Activated CD8-positive, alpha-beta memory T cell treated with anti-CD3 and anti-CD28 coated beads, Interleukin-2, amount 50 U/mL, for 1 hour (primary cell): Measurements from ENCODE around the gene CENPO.

Experiments used
- DNase-seq: peaks from one replicate; pipeline ENCODE4 v3.0.0-alpha.2; 2020; ENCODE audit errors: extremely low read depth

Gene CENPO

DNA sequence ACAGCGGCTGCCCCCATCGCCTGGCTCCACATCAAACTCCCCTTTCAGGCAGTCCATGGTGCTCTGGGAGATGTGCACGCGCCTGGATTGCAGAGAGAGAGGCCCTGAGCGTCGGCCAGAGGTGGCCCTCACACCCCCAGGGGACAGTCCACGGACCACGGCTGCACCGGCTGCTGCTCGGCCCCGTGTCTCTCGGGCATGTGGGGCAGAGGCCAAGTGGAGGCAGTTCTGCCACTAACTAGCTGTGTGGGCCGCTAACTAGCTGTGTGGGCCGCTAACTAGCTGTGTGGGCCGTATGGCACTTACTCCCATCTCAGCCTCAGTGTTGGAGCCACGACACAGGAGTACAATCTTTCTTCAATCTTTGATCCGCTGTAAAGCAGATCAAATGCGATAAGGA, 45.3 kb downstream of the CENPO start:
- no peak for DNase-seq

GRCh38 chr2:24839729-24840128, 46.5 kb downstream of the CENPO start:
- no peak for DNase-seq

DNA sequence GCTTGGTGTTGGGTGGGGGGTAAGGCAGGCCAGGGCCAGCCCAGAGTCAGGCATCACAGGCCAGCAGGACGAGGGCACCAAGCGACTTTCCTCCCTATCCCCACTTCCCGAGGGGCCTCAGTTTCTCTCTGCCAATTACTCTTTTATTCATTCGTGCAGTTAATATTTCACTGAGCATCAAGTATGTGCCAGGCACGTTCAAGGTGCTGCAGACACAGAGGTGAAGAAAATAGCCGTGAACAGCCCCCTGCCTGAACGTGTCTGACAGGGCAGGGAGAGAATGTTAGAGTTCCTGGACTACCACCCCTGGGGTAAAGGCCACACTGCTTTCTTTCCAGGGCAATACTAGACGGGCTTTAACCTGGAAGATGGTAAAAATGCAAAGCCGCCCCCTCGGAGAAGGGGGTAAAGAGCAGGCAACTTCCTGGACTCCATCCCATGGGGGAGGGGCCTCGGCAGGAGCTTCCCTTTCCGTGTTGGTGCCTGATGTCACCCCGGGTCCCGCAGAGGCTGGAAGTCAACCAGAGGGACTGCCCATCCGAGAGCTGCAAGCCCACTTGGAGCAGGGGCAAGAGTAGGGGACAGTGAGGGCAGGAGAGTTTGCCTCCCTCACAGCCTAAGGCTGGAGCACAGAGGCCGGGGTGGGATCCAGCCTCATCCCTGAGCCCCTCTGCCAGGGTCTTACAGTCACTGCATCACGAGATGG, 47.1 kb downstream of the CENPO start:
- no peak for DNase-seq

DNA sequence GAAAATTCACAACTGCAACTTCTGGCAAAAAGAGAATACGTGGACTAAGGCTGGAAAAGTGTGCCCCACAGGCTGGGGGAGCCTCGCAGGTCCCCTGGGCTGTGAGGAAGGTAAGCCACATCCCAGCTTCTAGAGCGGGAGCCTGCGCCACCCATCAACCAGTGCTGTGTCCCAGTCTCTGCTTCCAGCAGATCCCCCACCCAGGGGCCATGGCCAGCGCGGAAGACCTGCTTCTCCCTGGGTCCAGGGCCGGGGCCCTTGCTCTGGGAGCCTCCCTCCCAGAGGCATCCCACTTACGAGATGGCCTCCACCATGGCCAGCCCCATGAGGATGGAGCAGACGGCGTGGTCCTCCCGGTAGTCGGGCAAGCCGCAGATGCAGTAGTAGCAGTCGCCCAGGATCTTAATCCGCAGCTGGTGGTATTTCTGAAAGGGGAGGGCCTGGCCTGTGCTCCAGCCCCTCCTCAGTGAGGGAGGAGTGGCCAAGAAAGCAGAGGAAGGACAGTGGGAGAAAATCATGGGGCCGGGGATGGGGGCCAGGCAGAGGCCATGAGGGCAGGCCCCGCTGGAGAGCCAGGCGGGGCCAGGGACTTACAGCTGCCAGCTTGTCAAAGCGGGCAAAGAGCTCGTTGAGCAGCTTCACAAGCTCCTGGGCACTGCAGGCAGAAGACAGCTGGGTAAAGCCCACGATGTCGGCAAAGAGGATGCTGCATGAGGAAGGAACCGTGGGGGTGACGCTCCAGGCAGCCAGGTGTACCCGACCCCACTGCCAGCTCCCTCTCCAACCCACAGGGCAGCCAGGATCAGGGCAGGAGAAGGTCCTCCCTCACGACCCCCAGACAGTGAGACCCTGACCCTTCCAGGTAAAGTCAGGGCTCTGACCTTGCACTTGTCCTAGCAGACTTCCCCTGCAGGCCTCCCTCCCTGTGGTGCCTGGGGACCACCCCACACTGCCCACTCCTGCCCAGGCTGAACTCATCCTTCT, 48.0 kb downstream of the CENPO start:
- no peak for DNase-seq

DNA sequence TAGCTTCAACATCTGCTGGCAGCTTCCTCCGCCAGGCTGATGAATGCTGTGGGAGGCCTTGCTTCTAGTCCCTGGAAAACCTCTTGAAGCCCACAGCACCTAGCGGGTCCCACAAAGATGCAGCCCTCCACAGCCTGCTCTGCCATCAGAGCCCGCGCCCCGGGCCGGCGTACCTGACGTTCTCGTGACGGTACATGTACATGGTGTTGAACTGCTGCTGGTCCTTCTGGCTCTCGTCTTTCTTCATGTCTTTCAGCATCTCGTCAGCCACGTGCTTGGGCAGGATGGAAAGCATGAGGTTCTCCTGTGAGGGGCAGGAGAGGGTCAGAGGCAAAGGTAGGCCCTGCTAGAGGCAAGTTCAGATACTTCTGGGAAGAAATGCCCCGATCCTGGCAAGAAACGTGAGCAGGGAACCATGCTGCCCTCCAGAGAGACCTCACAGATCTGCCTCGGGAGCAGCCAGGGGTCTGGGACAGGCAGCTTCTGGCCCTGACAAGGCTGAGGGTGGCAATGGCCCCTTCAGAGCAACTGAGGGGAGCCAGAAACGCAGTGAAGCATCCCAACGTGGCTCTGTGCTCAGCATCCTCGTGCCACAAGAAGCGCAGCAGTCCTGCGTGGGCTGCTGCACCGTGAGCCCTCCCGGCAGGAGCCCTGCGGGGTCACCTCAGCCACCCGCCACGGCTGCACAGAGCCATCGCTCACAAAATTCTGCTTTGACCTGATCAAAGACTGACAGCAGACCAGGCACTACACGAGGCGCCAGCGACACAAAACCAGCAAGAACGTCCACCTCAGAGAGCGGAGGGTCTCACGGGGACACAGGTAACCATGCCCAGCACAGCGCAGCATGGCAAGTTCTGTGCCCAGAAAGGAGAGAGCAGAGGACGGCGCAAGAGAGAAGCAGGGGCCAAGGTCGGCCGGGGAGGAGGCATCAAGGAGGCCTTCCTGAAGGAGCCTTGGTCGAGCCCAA, 49.1 kb downstream of the CENPO start:
- DNase-seq: no peak

DNA sequence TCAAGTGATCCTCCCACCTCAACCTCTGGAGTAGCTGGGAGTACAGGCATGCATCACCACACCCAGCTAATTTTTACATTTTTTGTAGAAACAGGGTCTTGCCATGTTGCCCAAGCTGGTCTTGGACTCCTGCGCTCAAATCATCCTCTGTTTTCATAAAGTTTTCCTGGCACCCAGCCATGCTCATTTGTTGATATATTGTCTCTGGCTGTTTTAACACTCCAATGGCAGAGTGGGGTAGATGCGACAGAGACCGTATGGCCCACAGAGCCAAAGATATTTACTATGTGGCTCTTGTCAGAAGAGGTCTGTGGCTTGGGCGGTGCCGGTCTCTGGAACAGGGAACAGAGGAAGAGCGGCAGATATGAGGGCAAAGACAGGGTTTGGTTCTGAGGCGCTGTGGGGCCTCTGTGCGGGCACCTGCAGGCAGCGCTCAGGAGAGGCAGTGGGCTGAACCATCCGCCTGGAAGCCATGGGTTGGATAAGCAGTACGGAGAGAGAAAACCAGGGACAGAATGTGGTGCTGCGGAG, 50.2 kb downstream of the CENPO start:
- no peak for DNase-seq

- DNase-seq: no peak
Observed at GRCh38 chr2:24844023-24844685, 50.9 kb downstream of the CENPO start.

DNA sequence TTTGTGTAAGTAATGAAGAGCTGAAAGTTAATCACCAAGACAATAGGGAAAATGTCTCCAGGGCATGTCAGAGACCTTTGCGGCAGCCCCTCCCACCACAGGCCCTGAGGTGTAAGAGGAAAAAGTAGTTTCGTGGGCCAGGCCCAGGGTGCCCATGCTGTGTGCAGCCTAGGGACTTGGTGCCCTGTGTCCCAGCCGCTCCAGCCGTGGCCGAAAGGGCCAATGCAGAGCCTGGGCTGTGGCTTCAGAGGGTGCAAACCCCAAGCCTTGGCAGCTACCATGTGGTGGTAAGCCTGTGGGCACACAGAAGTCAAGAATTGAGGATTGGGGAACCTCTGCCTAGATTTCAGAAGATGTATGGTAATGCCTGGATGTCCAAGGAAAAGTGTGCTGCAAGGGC, 52.5 kb downstream of the CENPO start:
- no peak for DNase-seq

DNA sequence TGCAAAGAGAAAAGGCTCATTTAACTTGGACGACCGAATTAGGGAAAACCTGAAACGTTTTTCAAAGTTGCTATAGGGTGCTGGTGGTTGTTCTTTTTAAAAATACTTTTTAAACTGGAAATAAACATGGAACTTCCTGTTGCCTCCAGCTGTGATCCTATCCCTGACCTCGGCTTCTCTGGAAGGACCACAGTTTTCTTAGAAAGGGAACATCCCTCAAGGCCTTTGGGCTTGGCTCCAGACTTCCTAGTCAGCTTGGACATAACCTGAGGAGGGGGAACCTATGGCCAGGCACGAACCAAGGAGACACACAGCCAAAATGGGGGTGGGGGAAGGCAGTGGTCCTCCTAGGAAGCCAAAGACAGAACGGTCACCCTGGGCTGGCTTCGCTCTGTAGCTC, 57.7 kb downstream of the CENPO start:
- DNase-seq: no peak

DNA sequence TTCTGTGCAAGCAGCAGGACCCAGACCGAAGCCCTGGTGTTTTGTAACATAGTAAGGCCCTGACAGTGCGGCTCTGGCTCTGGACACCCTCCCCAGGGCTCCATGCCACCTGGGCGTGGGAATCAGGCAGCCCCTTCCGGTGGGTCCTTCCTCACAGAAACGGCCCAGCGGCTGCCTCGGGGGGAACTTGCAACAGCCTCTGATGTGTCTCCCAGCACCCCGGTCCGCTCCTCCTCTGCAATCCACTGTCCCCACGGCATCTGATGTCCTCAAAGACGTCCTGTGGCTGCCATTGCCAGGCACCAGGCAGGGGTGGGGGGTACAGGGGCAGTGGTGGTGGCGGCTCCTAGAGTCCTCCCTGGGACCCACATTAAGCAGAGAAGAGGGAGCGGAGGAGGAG, 58.8 kb downstream of the CENPO start:
- DNase-seq: no peak

DNA sequence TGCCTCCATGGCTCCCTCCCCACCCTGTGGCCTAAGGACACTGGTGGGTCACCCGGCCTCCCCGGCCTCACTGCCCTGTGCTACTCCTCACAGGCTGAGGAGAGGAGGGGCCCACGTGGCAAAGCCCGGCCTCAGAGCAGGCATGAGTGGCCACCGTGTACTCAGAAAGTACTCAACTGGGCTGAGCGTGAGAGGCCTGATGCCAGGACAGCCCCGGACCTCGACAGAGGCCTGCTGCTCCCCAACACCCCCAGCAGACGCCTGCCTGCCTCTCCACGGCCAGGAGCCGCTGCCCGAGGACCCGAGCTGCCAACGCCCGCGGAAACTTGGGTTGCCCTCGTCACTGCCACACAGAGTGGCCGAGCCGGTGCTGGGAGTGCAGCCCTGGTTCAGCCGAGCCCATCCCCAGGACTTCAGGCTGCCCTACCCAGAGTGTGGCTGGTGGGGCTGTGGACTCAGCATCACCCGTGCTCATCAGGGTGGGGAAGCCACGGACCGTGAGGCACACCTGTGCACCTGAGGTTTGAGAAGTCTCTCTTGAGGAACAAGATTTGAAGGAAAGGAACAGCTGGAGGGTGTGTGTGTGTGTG, 59.3 kb downstream of the CENPO start:
- DNase-seq: no peak

GRCh38 chr2:24853046-24853445, 59.8 kb downstream of the CENPO start:
- no peak for DNase-seq

DNA sequence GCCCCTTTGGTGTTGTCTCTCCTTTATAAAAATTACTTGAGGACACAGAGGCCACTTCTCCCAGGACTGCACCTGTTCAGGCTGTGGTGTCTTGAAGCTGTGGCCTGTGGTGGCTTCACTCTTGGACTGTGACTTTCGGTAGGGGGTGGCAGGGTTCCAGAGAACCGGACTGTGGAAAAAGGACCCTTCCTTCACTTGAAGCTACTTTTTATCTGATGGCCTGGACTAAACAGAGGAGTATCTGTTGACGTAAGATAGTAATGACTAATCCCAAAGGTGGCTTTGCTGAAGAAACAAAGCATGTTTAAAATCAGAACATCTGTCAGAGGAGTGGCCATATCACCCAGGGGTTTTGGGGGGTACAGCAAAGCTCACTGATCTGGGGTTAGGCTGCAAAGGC, 60.8 kb downstream of the CENPO start:
- no peak for DNase-seq

GRCh38 chr2:24855022-24855622, 61.9 kb downstream of the CENPO start:
- no peak for DNase-seq

DNA sequence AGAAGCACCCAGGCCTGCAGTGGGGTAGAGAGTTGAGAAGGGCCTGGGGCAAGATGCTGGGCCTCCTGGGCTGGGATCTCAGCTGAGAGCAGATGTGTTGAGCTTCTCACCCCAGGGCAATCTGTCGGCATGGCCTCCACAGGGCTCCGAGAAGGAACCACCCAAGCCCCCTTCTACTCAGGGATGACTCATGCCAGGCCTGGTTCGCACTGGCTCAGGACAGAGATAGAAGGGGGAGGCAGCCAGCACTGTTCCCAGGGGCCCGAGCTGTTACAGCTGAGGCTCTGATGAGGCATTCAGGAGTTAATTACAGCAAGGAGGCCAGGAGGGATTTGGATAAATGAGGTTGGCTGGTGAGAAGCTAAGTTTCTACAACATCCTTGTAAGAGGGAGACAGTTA, 62.5 kb downstream of the CENPO start:
- no peak for DNase-seq

- no peak for DNase-seq
Observed at GRCh38 chr2:24856791-24857211, 63.6 kb downstream of the CENPO start.

- DNase-seq: no peak
Observed at GRCh38 chr2:24857746-24858145, 64.5 kb downstream of the CENPO start.

GRCh38 chr2:24858996-24859395, 65.8 kb downstream of the CENPO start:
- no peak for DNase-seq

DNA sequence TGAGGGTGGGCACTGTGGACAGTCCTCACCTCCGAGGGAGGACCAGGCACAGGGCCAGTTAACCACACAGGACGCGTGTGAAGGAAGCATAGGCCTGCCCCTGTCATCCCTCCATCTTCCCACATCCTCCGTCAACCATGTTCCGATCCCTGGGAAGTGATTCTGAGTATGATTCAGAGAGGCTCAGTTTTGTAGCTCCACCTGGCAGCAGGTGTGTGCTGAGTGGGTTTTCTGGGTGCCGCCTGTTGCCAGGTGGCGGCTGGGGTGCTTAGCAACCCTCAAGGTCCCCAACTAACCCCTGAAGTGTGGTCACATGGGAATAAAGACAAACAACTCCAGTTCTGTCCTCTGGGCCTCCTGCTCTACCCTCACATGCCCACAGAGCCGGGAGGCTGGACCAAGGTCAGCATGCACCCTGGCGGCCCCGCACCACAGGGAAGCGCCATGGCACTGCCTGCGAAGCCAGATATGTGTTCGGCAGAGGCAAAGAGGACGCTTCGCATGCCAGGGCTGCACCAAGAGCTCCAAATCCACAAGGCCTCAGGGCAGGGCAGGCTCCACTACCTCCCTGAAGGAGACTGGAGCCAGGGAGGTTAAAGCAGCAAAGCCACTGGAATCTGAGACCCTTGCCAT, 66.9 kb downstream of the CENPO start:
- DNase-seq: no peak

GRCh38 chr2:24860631-24861030, 67.4 kb downstream of the CENPO start:
- no peak for DNase-seq
